Renal cortex interstitium (tissue), 11 donors: ENCODE results near the gene PFDN1. TPM values are rescaled to one million over a fixed set of nuclear protein-coding genes. Genes with fewer than 3 reads are reported as not detected.

ENCODE experiments used
- DNase-seq, 11 donors: peaks; one replicate each; pipeline ENCODE4 v3.0.0-alpha.2; 2013; ENCODE audit warnings: low read depth in 9 of 11, low spot score in 4 of 11; ENCODE audit errors: extremely low read depth in 1 of 11
- polyA plus RNA-seq, 3 donors: library from polyadenylated mRNA; unstranded; fragments of 120-200 nt; gene quantifications; one replicate each; pipeline ENCODE4 v1.2.1, GENCODE V29; 2013; ENCODE audit not compliant: insufficient read length in 3 of 3

PFDN1 gene
- polyA plus RNA-seq, 3 donors: 86.6 to 116 (median 114) TPM

- no peak for DNase-seq
These were observed 66.9 kb downstream of the PFDN1 start for GRCh38 chr5:140235791-140236551.

- DNase-seq: no peak
These were observed 68.4 kb downstream of the PFDN1 start for GRCh38 chr5:140234377-140234989.

DNA sequence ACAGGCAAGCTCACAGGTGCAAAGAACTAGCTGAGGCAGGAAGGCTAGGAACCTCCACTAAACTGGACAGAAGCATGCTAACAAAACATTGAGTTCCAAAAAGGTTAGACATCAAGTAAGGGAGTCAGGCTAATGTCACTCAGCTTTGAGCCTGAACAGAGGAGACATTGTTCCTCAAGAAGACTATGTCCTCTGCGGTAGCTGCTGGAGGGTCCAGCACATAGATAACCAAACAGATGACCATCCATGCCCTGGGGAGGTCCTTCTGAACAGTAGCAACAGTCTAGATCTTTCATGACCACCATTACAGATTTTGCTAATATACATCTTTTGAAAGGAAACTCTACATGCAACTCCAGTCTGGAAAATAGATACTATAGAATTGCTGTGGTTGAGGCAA, 70.2 kb downstream of the PFDN1 start:
- no peak for DNase-seq

GRCh38 chr5:140230373-140230772, 72.5 kb downstream of the PFDN1 start:
- no peak for DNase-seq

DNA sequence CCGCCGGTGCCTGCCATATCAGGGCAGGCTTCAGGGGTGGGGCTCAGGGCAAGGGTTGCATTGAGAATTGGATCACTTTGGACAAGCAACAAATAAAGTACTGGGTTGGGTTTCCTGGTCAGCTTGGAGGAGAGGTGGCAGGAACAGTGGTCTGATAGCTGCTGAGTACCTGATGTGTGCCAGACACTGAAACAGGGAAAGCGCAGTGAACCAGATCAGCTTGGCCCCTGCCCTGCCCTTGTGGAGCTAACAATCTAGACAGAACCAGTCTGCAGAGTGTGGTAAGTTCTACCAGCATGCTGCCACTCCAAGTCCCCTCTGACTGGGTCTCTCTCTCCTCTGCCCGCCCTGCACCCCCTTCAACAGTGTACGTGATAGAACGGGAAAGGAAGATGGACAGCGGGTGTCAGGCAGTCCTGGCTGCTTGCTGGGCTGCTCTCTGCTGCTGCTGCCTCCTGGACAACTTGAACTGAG, 74.5 kb downstream of the PFDN1 start:
- no peak for DNase-seq

DNA sequence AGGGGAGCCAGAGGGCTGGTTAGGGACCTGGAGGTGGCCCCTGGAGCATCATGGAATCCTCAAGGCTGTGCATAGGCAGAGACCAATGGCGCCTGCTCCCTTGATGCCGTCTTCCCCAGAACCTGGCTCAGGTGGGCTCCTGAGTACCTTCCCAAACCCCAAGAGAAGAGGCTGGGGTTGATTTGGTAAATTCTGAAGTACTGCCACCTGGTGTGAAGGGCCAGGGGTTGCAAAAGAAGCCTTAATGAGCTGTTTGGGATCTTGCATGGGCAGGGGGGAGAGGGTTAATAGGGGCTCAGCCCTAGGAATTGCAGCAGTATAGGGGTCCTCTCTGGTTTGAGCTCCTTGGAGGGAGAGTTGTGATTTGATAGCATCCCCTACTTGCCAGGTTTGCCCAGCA, 75.9 kb downstream of the PFDN1 start:
- no peak for DNase-seq

DNA sequence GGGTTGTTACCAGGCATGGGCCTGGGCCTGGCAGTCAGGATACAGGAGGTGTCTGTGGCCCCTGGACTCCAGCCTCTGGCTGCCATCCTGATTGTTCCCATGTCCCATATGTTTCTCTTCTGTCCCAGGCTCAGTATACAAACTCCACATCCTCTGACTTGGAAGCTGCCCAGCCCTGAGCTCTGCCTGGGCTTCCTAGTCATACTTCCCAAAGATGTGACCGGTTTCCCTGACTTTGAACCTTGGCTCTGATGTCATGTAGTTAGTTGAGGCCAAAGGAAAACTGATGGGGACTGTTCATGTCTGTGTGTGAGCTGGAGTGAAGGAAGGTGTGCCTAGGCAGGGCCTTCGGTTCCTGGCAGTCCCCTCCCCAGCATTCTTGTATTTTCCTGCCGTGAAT, 77.5 kb downstream of the PFDN1 start:
- DNase-seq: no peak

DNA sequence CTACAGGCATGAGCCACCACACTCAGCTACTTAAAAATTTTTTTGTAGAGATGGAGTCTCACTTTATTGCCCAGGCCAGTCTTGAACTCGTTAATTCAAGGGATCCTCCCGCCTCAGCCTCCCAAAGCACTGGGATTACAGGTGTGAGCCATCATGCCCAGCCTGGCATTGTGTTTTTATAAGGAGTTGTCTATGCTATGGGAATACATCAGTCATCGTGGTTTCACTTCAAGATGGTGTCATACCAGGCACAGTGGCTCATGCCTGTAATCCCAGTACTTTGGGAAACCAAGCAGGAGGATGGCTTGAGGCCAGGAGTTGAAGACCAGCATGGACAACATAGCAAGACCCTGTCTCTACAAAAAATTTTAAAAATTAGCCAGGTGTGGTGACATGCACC, 78.2 kb downstream of the PFDN1 start:
- no peak for DNase-seq

DNA sequence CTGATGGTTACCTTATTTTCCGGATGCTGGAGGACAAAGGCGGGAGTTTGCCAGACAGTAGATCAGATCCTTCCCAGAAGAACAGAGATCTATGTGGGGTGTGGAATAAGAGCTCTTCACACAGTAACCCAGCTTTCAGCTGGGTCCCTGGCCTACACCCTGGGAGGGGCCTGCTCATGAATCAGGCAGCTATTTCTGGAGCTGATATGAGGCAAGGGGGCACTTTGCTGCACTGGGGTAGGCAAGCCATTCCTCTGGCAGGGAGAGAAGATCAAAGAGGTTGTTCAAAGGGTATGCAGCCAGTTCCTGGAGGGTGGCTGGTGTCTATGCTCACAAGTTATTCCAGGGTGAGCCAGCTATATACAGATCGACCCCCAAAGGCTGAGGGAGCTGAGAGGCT, 79.3 kb downstream of the PFDN1 start:
- DNase-seq: no peak

- DNase-seq: no peak
These were observed 80.5 kb downstream of the PFDN1 start for GRCh38 chr5:140222416-140222815.

- DNase-seq: no peak
These were observed 81.1 kb downstream of the PFDN1 start for GRCh38 chr5:140221697-140222223.

- DNase-seq: no peak
These were observed 82.2 kb downstream of the PFDN1 start for GRCh38 chr5:140220698-140221064.

- DNase-seq: no peak
These were observed 82.7 kb downstream of the PFDN1 start for GRCh38 chr5:140220032-140220697.

DNA sequence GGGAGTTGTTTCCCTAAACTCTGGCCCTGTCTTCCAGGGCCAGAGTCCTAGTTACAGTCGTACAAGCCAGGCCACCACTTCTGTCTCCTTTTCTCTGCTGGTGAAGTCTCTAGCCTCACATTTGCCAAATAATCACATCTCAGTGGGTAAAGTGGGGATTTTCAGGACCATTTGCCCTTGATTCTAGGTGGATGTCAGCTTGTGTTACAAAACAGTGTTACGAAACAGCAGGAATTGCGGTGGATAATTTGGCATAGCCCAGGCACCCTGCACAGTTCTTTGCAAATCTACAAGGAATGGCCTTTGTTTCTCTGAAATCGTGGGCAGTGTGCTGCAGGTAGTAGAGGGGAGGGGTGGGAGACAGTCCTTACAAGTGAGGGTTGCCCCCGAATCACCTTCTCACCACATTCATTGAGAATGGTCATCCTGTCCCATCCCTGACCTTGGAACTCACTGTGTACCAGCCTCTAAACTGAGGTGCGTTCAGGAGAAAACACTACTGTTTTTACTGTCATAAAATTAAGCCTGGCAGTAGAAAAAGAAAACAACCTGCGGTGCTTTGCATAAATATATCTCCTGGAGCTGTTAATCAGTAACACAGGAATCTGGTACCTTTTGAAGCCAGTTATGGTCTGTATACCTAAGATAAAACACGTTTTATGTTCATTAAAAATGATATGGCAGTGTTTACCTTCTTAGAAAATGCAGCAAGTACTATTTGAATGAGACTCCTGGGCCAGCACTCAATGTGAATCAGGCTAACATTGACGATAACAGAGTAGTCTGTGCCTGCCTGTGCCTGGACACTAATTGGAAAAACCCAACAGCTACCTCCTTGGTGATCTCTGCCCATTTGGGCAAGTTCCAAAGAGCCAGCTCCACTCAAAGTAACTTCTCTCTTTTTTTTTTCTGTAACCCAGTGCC, 83.6 kb downstream of the PFDN1 start:
- DNase-seq: no peak

- DNase-seq: no peak
These were observed 85.4 kb downstream of the PFDN1 start for GRCh38 chr5:140217299-140218026.

GRCh38 chr5:140216478-140217074, 86.3 kb downstream of the PFDN1 start:
- DNase-seq: no peak

- DNase-seq: no peak
These were observed 87.6 kb downstream of the PFDN1 start for GRCh38 chr5:140215276-140215675.

- no peak for DNase-seq
These were observed 88.1 kb downstream of the PFDN1 start for GRCh38 chr5:140214831-140215230.
